Keratinocyte (primary cell): ENCODE measurements around the gene IFITM5. TPM values are rescaled to one million over a fixed set of nuclear protein-coding genes. Genes with fewer than 3 reads are reported as not detected.

Source experiments
- DNase-seq: peaks from one replicate; pipeline ENCODE4 v3.0.0-alpha.2; 2011; ENCODE audit warnings: low read depth, missing footprints, low spot score
- FAIRE-seq: peaks from 2 replicates; lab custom pipeline; 2011; peaks lifted over from hg19 to GRCh38; lab: Jason Lieb, UNC
- H2AFZ ChIP-seq: 2 replicates; pipeline ENCODE4 v1.6.0; 2012; ENCODE audit warnings: low read length, control low read depth, inconsistent platforms; ENCODE audit not compliant: control insufficient read depth
- H3K27ac ChIP-seq: 2 replicates; pipeline ENCODE4 v1.5.1; 2011; ENCODE audit warnings: low read length; ENCODE audit not compliant: control insufficient read depth, insufficient read depth
- H3K27me3 ChIP-seq: 3 replicates; pipeline ENCODE4 v1.6.0; 2011; ENCODE audit warnings: low read length; ENCODE audit not compliant: control insufficient read depth, insufficient read depth; ENCODE audit errors: extremely low read depth
- H3K36me3 ChIP-seq, 2 experiments: 2 replicates in 1 of 2; 3 replicates in 1 of 2; pipeline ENCODE4 v1.5.1; 2011; ENCODE audit warnings: low read length in 2 of 2, mild to moderate bottlenecking in 1 of 2; ENCODE audit not compliant: control insufficient read depth in 2 of 2, insufficient read depth in 2 of 2; ENCODE audit errors: extremely low read depth in 1 of 2
- H3K4me1 ChIP-seq: 3 replicates; pipeline ENCODE4 v1.5.1; 2011; ENCODE audit warnings: low read length; ENCODE audit not compliant: control insufficient read depth, insufficient read depth; ENCODE audit errors: extremely low read depth
- H3K4me2 ChIP-seq: 3 replicates; pipeline ENCODE4 v1.6.0; 2011; ENCODE audit warnings: low read depth, low read length; ENCODE audit not compliant: control insufficient read depth, insufficient read depth; ENCODE audit errors: extremely low read depth
- H3K4me3 ChIP-seq, 3 experiments: fragments of 200-600 bp in 1 of 3; sonication (generic) in 1 of 3; 2 replicates in 2 of 3; 3 replicates in 1 of 3; pipeline ENCODE4 v1.5.1; 2011 to 2016; ENCODE audit warnings: low read length in 3 of 3, mild to moderate bottlenecking in 3 of 3, control low read depth in 2 of 3, inconsistent platforms in 1 of 3, low read depth in 1 of 3, mixed read lengths in 1 of 3, mixed run types in 1 of 3, moderate library complexity in 1 of 3; ENCODE audit not compliant: control insufficient read depth in 2 of 3, insufficient read depth in 2 of 3; ENCODE audit errors: extremely low read depth in 1 of 3
- H3K79me2 ChIP-seq: 2 replicates; pipeline ENCODE4 v1.6.0; 2012; ENCODE audit warnings: low read length; ENCODE audit not compliant: control insufficient read depth, insufficient read depth
- H3K9ac ChIP-seq: 3 replicates; pipeline ENCODE4 v1.6.0; 2011; ENCODE audit warnings: low read length; ENCODE audit not compliant: control insufficient read depth, insufficient read depth; ENCODE audit errors: extremely low read depth
- H3K9me1 ChIP-seq: 3 replicates; pipeline ENCODE4 v1.6.0; 2011; ENCODE audit warnings: low read length; ENCODE audit not compliant: control insufficient read depth, insufficient read depth; ENCODE audit errors: extremely low read depth
- H3K9me3 ChIP-seq: 2 replicates; pipeline ENCODE4 v1.5.1; 2012; ENCODE audit warnings: low read depth, low read length; ENCODE audit not compliant: control insufficient read depth
- H4K20me1 ChIP-seq: 3 replicates; pipeline ENCODE4 v1.6.0; 2011; ENCODE audit warnings: low read length; ENCODE audit not compliant: control insufficient read depth, insufficient read depth; ENCODE audit errors: extremely low read depth
- CTCF ChIP-seq, 3 experiments: IDR thresholded peaks in 1 of 3; conservative IDR thresholded peaks in 1 of 3; optimal IDR thresholded peaks in 1 of 3; 2 replicates in 2 of 3; 3 replicates in 1 of 3; pipeline versions ENCODE3 to v1.5.1; 2011; ENCODE audit warnings: low read length in 3 of 3, mild to moderate bottlenecking in 3 of 3, moderate library complexity in 2 of 3, control low read depth in 1 of 3, inconsistent platforms in 1 of 3; ENCODE audit not compliant: insufficient read depth in 2 of 3; ENCODE audit errors: extremely low read depth in 1 of 3
- EZH2 ChIP-seq: IDR thresholded peaks from one replicate; pipeline ENCODE4 v1.6.1; 2012; ENCODE audit warnings: inconsistent platforms, mild to moderate bottlenecking, low read length, moderate library complexity
- dilution Hi-C: fragments of 300-500 bp; cut with MboI; formaldehyde crosslinking; loops from one replicate; pipeline ENCODE4 v1.7.0; 2020; ENCODE audit warnings: low sequenced_read_pairs; ENCODE audit not compliant: extremely low pct_ligation_motif_present
- polyA plus RNA-seq, 5 experiments: library from polyadenylated mRNA; depleted of rRNA in 3 of 5; stranded (reverse) in 3 of 5; stranded (forward) in 1 of 5; unstranded in 1 of 5; fragments of >200 nt; gene quantifications; 1 replicate in 1 of 5; 2 replicates in 3 of 5; 3 replicates in 1 of 5; pipeline versions ENCODE4 v1.2.1 to v1.2.3, GENCODE V29; 2011 to 2012; ENCODE audit warnings: missing spikeins in 2 of 5, low read depth in 1 of 5, low replicate concordance in 1 of 5

IFITM5 gene
- polyA plus RNA-seq, 1 donor (not counting 4 experiments of a cell fraction or from before 2014, with no cell fraction given), result not detected

DNA sequence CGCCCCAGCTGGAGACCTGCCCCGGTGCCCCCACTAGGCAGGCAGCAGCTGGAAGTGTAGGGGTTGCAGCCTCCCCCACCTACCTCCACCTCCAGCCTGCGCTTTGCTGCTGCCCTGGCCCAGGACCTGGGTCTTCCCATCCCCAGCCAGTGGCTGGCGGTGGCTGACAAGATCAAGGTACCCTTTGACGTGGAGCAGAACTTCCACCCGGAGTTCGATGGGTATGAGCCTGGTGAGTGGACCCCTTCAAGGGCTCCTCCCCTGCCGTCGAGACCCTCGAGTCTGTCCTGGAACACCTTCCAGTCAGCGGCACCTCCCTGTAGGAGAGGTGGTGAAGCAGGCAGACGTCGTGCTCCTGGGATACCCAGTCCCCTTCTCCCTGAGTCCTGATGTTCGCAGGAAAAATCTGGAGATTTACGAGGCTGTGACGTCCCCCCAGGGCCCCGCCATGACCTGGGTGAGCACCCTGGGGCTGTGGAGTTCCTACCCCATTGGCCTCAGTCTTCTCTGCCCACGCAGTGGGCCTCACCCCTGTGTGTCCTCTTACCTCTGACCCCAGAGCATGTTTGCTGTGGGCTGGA, 6.0 kb downstream of the IFITM5 start:
- H3K79me2 ChIP-seq, result no peaks in the 10 kb centered on the region
- no peak for FAIRE-seq

GRCh38 chr11:292211-293121, 6.9 kb downstream of the IFITM5 start:
- FAIRE-seq, result no peak
- no peaks in the 10 kb centered on the region for H3K36me3 ChIP-seq
- H2AFZ ChIP-seq, result no peak overlapping the region

More for the DNA sequence above, 6.0 kb downstream of the IFITM5 start:
- H3K4me1 ChIP-seq, result peaks cover 1% of the 10 kb centered on the region
- H3K4me2 ChIP-seq, result no peak overlapping the region
- dilution Hi-C loops, result no loop called here
- no peak overlapping the region for H3K4me3 ChIP-seq
- TF ChIP-seq CTCF (optimal IDR thresholded peaks at IDR 0.05 in 1 of 3, IDR thresholded peaks at IDR 0.05 in 1 of 3, conservative IDR thresholded peaks at IDR 0.05 in 1 of 3; ENCODE audit: extremely low read depth in 1 of 3, insufficient read depth in 2 of 3, low read length in 3 of 3), result no peak
- no peak for TF ChIP-seq EZH2
- H3K9me3 ChIP-seq, result no peaks in the 10 kb centered on the region
- H3K27me3 ChIP-seq, result peaks cover 15% of the 10 kb centered on the region
- H4K20me1 ChIP-seq, result no peaks in the 10 kb centered on the region
- no peak overlapping the region for H2AFZ ChIP-seq
- H3K36me3 ChIP-seq, result no peaks in the 10 kb centered on the region
- no peak overlapping the region for H3K9ac ChIP-seq
- no peak overlapping the region for H3K27ac ChIP-seq
- DNase-seq, result no peak
- no peaks in the 10 kb centered on the region for H3K9me1 ChIP-seq

More at GRCh38 chr11:292211-293121, 6.9 kb downstream of the IFITM5 start:
- no peak overlapping the region for H3K27ac ChIP-seq
- dilution Hi-C loops, result no loop called here
- no peak overlapping the region for H3K9ac ChIP-seq
- H4K20me1 ChIP-seq, result no peaks in the 10 kb centered on the region
- no peak for TF ChIP-seq EZH2
- no peak for TF ChIP-seq CTCF (optimal IDR thresholded peaks at IDR 0.05 in 1 of 3, IDR thresholded peaks at IDR 0.05 in 1 of 3, conservative IDR thresholded peaks at IDR 0.05 in 1 of 3; ENCODE audit: extremely low read depth in 1 of 3, insufficient read depth in 2 of 3, low read length in 3 of 3)
- DNase-seq, result no peak
- no peaks in the 10 kb centered on the region for H3K9me3 ChIP-seq
- H3K4me1 ChIP-seq, result peaks cover 7% of the 10 kb centered on the region
- no peaks in the 10 kb centered on the region for H3K79me2 ChIP-seq
- H3K4me2 ChIP-seq, result no peak overlapping the region
- no peak overlapping the region for H3K4me3 ChIP-seq
- no peaks in the 10 kb centered on the region for H3K9me1 ChIP-seq
- peaks cover 18% of the 10 kb centered on the region for H3K27me3 ChIP-seq
